Spleen (tissue), 11 donors: Measurements from ENCODE around the gene ABCG4. TPM values are rescaled to one million over a fixed set of nuclear protein-coding genes. Genes with fewer than 3 reads are reported as not detected.

Experiments used
- DNase-seq: peaks from one replicate; pipeline ENCODE4 v3.0.0-alpha.2; 2020
- H3K27ac ChIP-seq, 8 donors: fragments of 200-600 bp; sonication (generic) in 7 of 8; 1 replicate in 4 of 8; 2 replicates in 4 of 8; pipeline versions ENCODE4 v1.5.0 to v1.8.0; 2016 to 2021; ENCODE audit warnings: inconsistent platforms in 4 of 8, mild to moderate bottlenecking in 4 of 8, moderate library complexity in 1 of 8
- H3K27me3 ChIP-seq, 7 donors: fragments of 200-600 bp; sonication (generic) in 6 of 7; replicated peaks in 1 of 7; 1 replicate in 4 of 7; 2 replicates in 3 of 7; pipeline versions ENCODE4 v1.5.0 to v1.8.0; 2016 to 2021; ENCODE audit warnings: inconsistent platforms in 3 of 7, mild to moderate bottlenecking in 1 of 7
- H3K36me3 ChIP-seq, 6 donors: fragments of 200-600 bp; sonication (generic) in 5 of 6; 1 replicate in 4 of 6; 2 replicates in 2 of 6; pipeline versions ENCODE4 v1.5.0 to v1.8.0; 2016 to 2021; ENCODE audit warnings: inconsistent platforms in 2 of 6
- H3K4me1 ChIP-seq, 6 donors: fragments of 200-600 bp; sonication (generic) in 5 of 6; 1 replicate in 3 of 6; 2 replicates in 3 of 6; pipeline versions ENCODE4 v1.5.0 to v1.8.0; 2016 to 2021; ENCODE audit warnings: inconsistent platforms in 3 of 6
- H3K4me3 ChIP-seq, 8 donors: fragments of 200-600 bp; sonication (generic) in 7 of 8; 1 replicate in 4 of 8; 2 replicates in 4 of 8; pipeline versions ENCODE4 v1.5.0 to v1.8.0; 2016 to 2021; ENCODE audit warnings: inconsistent platforms in 4 of 8, mild to moderate bottlenecking in 4 of 8, moderate library complexity in 2 of 8
- H3K9me3 ChIP-seq, 8 donors: fragments of 200-600 bp; sonication (generic) in 7 of 8; 1 replicate in 4 of 8; 2 replicates in 4 of 8; pipeline versions ENCODE4 v1.5.0 to v1.8.0; 2016 to 2021; ENCODE audit warnings: inconsistent platforms in 4 of 8
- POLR2A ChIP-seq, 3 donors: fragments of 450-650 bp; IDR thresholded peaks; one replicate each; pipeline ENCODE4 v1.5.1; 2017; ENCODE audit warnings: antibody characterized with exemption in 3 of 3, mild to moderate bottlenecking in 1 of 3
- POLR2AphosphoS5 ChIP-seq, 3 donors: sonication (generic); formaldehyde crosslinking; IDR thresholded peaks; one replicate each; pipeline ENCODE4 v1.5.1; 2017; ENCODE audit warnings: antibody characterized with exemption in 3 of 3
- WGBS, 5 donors: extraction: QIAGEN DNeasy Blood & Tissue Kit in 3 of 5; methylation state at CpG; one replicate each; pipeline versions ENCODE4 v1.1.5 to v1.1.7; 2013 to 2018; 5-methylcytosine and 5-hydroxymethylcytosine counted together
- intact Hi-C: fragments of 100-400 bp; cut with DNase I; formaldehyde crosslinking; loops from one replicate; pipeline ENCODE4 v1.15.0; 2023; ENCODE audit warnings: low total_unique reads
- polyA plus RNA-seq, 3 donors: library from polyadenylated mRNA; stranded (reverse); fragments of 200-250 nt; gene quantifications; one replicate each; pipeline ENCODE4 v1.2.1, GENCODE V29; 2013
- total RNA-seq, 7 donors: library from RNA; depleted of rRNA in 3 of 7; stranded (reverse); fragments of >200 nt in 3 of 7; fragmentation: NEBNext Ultra II Directional in 4 of 7; extraction: Animal tissue kit (Norgen Biotek cat#: 25700) in 4 of 7; gene quantifications; one replicate each; pipeline versions ENCODE4 v1.1.0 to v1.2.1, GENCODE V29; 2016 to 2021
- TF ChIP-seq, protein P1 (sequence below), 11 experiments: fragments of 200-600 bp in 7 of 11; fragments of 450-650 bp in 4 of 11; sonication (generic) in 4 of 11; IDR thresholded peaks in 8 of 11; conservative IDR thresholded peaks in 3 of 11; 1 replicate in 7 of 11; 2 replicates in 4 of 11; pipeline versions ENCODE4 v1.4.0 to v1.8.0; 2016 to 2021; ENCODE audit warnings: antibody characterized with exemption in 11 of 11, inconsistent platforms in 4 of 11, mild to moderate bottlenecking in 1 of 11
- donor health status: healthy with polysubstance abuse.
- donor health status: DM: no; HTN: no; CAD: no; lungs with moderate emphysema.
- donor health status: DM: no; HTN: no; CAD: no.
- donor health status: Bipolar disorder and iron deficiency.
- donor health status: healthy.
- donor health status: DM: no; HTN: no; CAD: no.
- donor health status: DM: yes; HTN: yes; CAD: no.

The ABCG4 gene
- total and polyA plus RNA-seq, 10 donors, result 0.03 to 0.32 (median 0.20) TPM; not detected in 4

DNA sequence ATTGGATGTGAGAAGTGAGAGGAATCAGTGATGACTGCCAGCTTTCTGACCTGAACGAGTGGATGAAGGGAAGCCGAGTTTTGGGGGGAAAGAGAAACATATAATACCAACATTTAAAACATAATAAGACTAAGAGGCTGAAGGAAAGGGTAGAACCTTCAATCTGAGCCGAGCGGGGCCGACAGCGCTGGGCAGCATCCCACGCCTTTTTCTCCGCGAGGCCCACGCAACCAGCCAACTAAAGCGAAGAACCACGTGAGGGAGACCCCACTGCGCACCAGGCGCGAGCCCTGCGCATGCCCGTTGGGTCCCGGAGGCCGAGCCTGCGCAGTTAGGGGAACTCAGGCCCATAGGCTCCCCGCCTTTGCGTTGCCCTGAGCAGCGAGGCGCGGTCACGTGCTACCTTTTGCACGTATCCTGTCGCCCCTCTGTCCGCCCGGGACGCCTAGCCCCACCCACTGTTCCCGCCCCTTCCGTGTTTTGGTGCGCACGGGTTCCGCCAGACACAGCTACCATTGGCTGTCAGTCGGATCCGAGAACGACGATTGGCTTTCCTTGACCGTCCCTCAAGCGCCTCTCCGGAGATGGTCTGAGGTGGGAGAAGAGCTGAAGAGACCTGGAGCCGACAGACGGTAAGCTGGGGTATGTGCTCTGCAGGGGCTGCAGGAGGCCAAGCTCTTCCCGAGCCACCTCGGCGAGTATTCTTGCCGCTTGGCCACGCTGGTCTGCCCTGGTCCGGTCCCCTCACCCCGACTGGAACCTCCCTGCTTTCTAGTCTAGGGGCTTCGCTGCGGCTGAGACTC, 27.6 kb upstream of the ABCG4 start, which contains the start of gene HINFP:
Gene HINFP (plus strand): TSS at position 573 of the 803 bp plus-strand sequence. CDS start 5,365 bp downstream, outside the sequence.
- DNase-seq, result peak; percentile 100
- H3K4me1 ChIP-seq, result peaks cover 14 to 68% (median 31%) of the 10 kb centered on the region in 6 donors
- H3K9me3 ChIP-seq, result no peaks in the 10 kb centered on the region
- WGBS, 5 donors, result 0 to 1% (median 1%) methylated on average over 45 to 54 of the region's 54 CpGs
- peak within 1 kb of the TSS; percentile 80 to 100 (median 92) for H3K4me3 ChIP-seq
- intact Hi-C loops, result no loop called here
- TF ChIP-seq, protein P1, sequence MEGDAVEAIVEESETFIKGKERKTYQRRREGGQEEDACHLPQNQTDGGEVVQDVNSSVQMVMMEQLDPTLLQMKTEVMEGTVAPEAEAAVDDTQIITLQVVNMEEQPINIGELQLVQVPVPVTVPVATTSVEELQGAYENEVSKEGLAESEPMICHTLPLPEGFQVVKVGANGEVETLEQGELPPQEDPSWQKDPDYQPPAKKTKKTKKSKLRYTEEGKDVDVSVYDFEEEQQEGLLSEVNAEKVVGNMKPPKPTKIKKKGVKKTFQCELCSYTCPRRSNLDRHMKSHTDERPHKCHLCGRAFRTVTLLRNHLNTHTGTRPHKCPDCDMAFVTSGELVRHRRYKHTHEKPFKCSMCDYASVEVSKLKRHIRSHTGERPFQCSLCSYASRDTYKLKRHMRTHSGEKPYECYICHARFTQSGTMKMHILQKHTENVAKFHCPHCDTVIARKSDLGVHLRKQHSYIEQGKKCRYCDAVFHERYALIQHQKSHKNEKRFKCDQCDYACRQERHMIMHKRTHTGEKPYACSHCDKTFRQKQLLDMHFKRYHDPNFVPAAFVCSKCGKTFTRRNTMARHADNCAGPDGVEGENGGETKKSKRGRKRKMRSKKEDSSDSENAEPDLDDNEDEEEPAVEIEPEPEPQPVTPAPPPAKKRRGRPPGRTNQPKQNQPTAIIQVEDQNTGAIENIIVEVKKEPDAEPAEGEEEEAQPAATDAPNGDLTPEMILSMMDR (IDR thresholded peaks at IDR 0.05 in 8 of 11, conservative IDR thresholded peaks at IDR 0.05 in 3 of 11), result peak in 3 of 11 experiments; percentile 8 to 36 (median 15)
- peak; percentile 95 to 97 (median 96) for TF ChIP-seq POLR2AphosphoS5 (IDR thresholded peaks at IDR 0.05)
- peak in 2 of 3 donors; percentile 24 to 69 for TF ChIP-seq POLR2A (IDR thresholded peaks at IDR 0.05)
- no peaks in the 10 kb centered on the region for H3K27me3 ChIP-seq
- H3K27ac ChIP-seq, result peak within 1 kb of the TSS; percentile 68 to 92 (median 87)
- H3K36me3 ChIP-seq, result peaks cover 0 to 43% (median 18%) of the 10 kb centered on the region in 6 donors

DNA sequence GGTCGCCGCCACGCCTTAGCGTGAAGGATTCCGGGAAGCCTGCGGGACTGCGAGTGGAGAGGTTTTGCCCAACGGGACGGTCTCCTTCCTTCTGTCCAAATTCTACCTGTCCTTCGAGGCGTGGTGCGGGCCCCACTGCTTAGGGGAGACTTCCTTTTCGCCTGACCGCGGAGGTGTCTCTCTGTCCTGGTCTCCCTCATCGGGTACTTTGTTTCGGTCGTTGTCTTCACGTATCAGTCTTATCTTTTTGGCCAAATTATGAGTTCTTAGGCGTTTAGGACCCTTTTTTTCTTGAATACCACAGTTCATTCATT, 27.1 kb upstream of the ABCG4 start:
- Histone ChIP-seq H3K27me3 (no peaks in the 10 kb centered on the region), H3K4me3 (peak overlapping the region; percentile 80 to 100 (median 92)), H3K9me3 (no peaks in the 10 kb centered on the region), H3K27ac (peak overlapping the region; percentile 68 to 92 (median 86)), H3K36me3 (peaks cover 0 to 43% (median 14%) of the 10 kb centered on the region in 6 donors), H3K4me1 (peaks cover 14 to 68% (median 34%) of the 10 kb centered on the region in 6 donors)
- no peak for DNase-seq
- intact Hi-C loops, result no loop called here
- WGBS, 5 donors, result 0 to 1% (median 0%) methylated on average over 20 of the region's 20 CpGs
- TF ChIP-seq, protein P1 (IDR thresholded peaks at IDR 0.05 in 8 of 11, conservative IDR thresholded peaks at IDR 0.05 in 3 of 11), result no peak
- TF ChIP-seq POLR2AphosphoS5 (IDR thresholded peaks at IDR 0.05) (no peak), POLR2A (IDR thresholded peaks at IDR 0.05) (no peak)

DNA sequence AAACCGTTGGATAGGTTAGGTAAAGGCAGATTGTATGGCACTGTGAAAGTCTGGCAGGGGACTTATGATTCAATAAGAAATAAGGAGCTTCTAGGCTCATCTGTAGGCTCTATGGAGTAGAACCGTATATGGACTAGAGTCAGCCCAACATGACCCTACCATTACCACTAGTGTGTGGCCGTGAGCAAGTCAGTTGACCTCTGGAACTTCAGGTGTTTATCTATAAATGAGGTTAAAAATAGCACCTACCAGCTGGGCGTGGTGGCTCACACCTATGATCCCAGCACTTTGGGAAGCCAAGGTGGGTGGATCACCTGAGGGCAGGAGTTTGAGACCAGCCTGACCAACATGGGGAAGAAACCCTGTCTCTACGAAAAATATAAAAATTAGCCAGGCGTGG, 23.0 kb upstream of the ABCG4 start:
- H3K4me1 ChIP-seq, result peaks cover 20 to 78% (median 43%) of the 10 kb centered on the region in 6 donors
- WGBS, 5 donors, result 88 to 96% (median 94%) methylated on average over 6 of the region's 6 CpGs

More for the DNA sequence above, 23.0 kb upstream of the ABCG4 start:
- Histone ChIP-seq H3K36me3 (peaks cover 0 to 73% (median 39%) of the 10 kb centered on the region in 6 donors), H3K9me3 (no peaks in the 10 kb centered on the region), H3K27ac (peak overlapping the region in 1 of 8 donors; percentile 41), H3K27me3 (no peaks in the 10 kb centered on the region), H3K4me3 (no peak overlapping the region)
- TF ChIP-seq POLR2A (IDR thresholded peaks at IDR 0.05) (no peak), POLR2AphosphoS5 (IDR thresholded peaks at IDR 0.05) (no peak)
- TF ChIP-seq, protein P1 (IDR thresholded peaks at IDR 0.05 in 8 of 11, conservative IDR thresholded peaks at IDR 0.05 in 3 of 11), result no peak
- intact Hi-C loops, result no loop called here
- no peak for DNase-seq
